ENCODE data around the gene SH3YL1.

DNA sequence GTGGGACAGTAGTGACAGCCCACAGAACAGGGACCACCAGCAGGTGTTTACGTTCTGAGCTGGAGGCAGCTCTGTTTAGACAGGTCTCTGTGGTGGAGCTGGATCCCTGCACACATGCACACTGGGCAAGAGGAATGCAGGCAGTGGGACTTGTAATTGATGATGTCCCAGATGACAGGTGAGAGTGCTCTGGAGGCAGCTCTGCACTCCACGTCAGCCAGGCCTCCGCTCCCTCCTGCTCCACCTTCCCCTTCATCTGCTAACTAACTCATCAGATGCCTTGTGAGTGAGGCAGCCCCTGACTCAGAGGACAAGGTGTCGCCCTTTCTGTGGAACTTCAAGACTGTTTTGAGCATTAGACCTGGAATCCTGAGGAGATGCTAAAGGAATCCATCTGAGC lies 53.2 kb downstream of the SH3YL1 start:
- no peak for TF ChIP-seq ARNT (IDR thresholded peaks at IDR 0.05)
- no peak for TF ChIP-seq SP1 (IDR thresholded peaks at IDR 0.05)
- no peak for TF ChIP-seq L3MBTL2 (conservative IDR thresholded peaks at IDR 0.05)
- no peak for TF ChIP-seq FOXK2 (IDR thresholded peaks at IDR 0.05)
- TF ChIP-seq CTBP1 (IDR thresholded peaks at IDR 0.05; ENCODE audit: borderline replicate concordance): no peak
- TF ChIP-seq ELF4 (IDR thresholded peaks at IDR 0.05): no peak
- TF ChIP-seq BHLHE40 (IDR thresholded peaks at IDR 0.05; ENCODE audit: borderline replicate concordance): no peak
- TF ChIP-seq HDGF (IDR thresholded peaks at IDR 0.05; ENCODE audit: borderline replicate concordance): no peak
